ENCODE results near the gene WNT7A. TPM values are rescaled to one million over a fixed set of nuclear protein-coding genes. Genes with fewer than 3 reads are reported as not detected.

WNT7A gene
- total and polyA plus RNA-seq, 4 donors, result not detected

GRCh38 chr3:13902648-13903238 lies 22.9 kb upstream of the WNT7A start:
- no peak overlapping the region for H3K9ac ChIP-seq (ENCODE audit: low read depth in 1 of 2, low read length in 2 of 2)
- H3K27ac ChIP-seq (ENCODE audit: low read depth in 1 of 2, low read length in 2 of 2), result no peak overlapping the region
- H3K9me3 ChIP-seq (ENCODE audit: control insufficient read depth in 4 of 4, low read length in 3 of 4), result peaks cover 23 to 82% (median 51%) of the 10 kb centered on the region in 4 donors
- no peaks in the 10 kb centered on the region for H3K36me3 ChIP-seq (ENCODE audit: control insufficient read depth in 4 of 4, insufficient read depth in 3 of 4, low read depth in 1 of 4, low read length in 3 of 4)
- H3K4me1 ChIP-seq (ENCODE audit: control insufficient read depth in 4 of 4, insufficient read depth in 4 of 4, low read length in 3 of 4), result no peaks in the 10 kb centered on the region
- H3K27me3 ChIP-seq (ENCODE audit: control insufficient read depth in 4 of 4, insufficient read depth in 4 of 4, low read length in 3 of 4), result no peaks in the 10 kb centered on the region
- WGBS, result 57% methylated on average over 1 of the region's 1 CpG
- H3K4me3 ChIP-seq (ENCODE audit: low read depth in 1 of 3, low read length in 3 of 3), result no peak overlapping the region
- TF ChIP-seq JUND (IDR thresholded peaks at IDR 0.05), result no peak
- no peak for TF ChIP-seq RXRA (IDR thresholded peaks at IDR 0.05)
- TF ChIP-seq REST (IDR thresholded peaks at IDR 0.05), result no peak
- TF ChIP-seq NR2F2 (IDR thresholded peaks at IDR 0.05), result no peak
- TF ChIP-seq MAX (IDR thresholded peaks at IDR 0.05), result no peak
- no peak for TF ChIP-seq FOXA2 (IDR thresholded peaks at IDR 0.05)
- TF ChIP-seq RAD21 (IDR thresholded peaks at IDR 0.05), result no peak
- TF ChIP-seq HNF4A (conservative IDR thresholded peaks at IDR 0.05), result no peak
- no peak for DNase-seq (ENCODE audit: low spot score)

- Histone ChIP-seq H3K4me3 (ENCODE audit: low read depth in 1 of 3, low read length in 3 of 3) (peak overlapping the region in 2 of 3 donors; percentile 7 to 17), H3K36me3 (ENCODE audit: control insufficient read depth in 4 of 4, insufficient read depth in 3 of 4, low read depth in 1 of 4, low read length in 3 of 4) (no peaks in the 10 kb centered on the region), H3K27ac (ENCODE audit: low read depth in 1 of 2, low read length in 2 of 2) (no peak overlapping the region), H3K9me3 (ENCODE audit: control insufficient read depth in 4 of 4, low read length in 3 of 4) (peaks cover 22 to 82% (median 51%) of the 10 kb centered on the region in 4 donors), H3K4me1 (ENCODE audit: control insufficient read depth in 4 of 4, insufficient read depth in 4 of 4, low read length in 3 of 4) (no peaks in the 10 kb centered on the region), H3K27me3 (ENCODE audit: control insufficient read depth in 4 of 4, insufficient read depth in 4 of 4, low read length in 3 of 4) (no peaks in the 10 kb centered on the region), H3K9ac (ENCODE audit: low read depth in 1 of 2, low read length in 2 of 2) (no peak overlapping the region)
- DNase-seq (ENCODE audit: low spot score), result no peak
- WGBS, result 78% methylated on average over 1 of the region's 1 CpG
- TF ChIP-seq RXRA (IDR thresholded peaks at IDR 0.05), result no peak
Observed at GRCh38 chr3:13901935-13902584, 22.2 kb upstream of the WNT7A start.

GRCh38 chr3:13898346-13898745 lies 18.5 kb upstream of the WNT7A start:
- no peak for DNase-seq (ENCODE audit: low spot score)
- H3K9me3 ChIP-seq (ENCODE audit: control insufficient read depth in 4 of 4, low read length in 3 of 4), result peaks cover 11 to 45% (median 27%) of the 10 kb centered on the region in 4 donors
- 87% methylated on average over 3 of the region's 3 CpGs for WGBS
- H3K36me3 ChIP-seq (ENCODE audit: control insufficient read depth in 4 of 4, insufficient read depth in 3 of 4, low read depth in 1 of 4, low read length in 3 of 4), result no peaks in the 10 kb centered on the region
- H3K27me3 ChIP-seq (ENCODE audit: control insufficient read depth in 4 of 4, insufficient read depth in 4 of 4, low read length in 3 of 4), result no peaks in the 10 kb centered on the region
- H3K4me1 ChIP-seq (ENCODE audit: control insufficient read depth in 4 of 4, insufficient read depth in 4 of 4, low read length in 3 of 4), result peaks cover 6 to 12% (median 7%) of the 10 kb centered on the region in 4 donors
- H3K27ac ChIP-seq (ENCODE audit: low read depth in 1 of 2, low read length in 2 of 2), result no peak overlapping the region
- no peak overlapping the region for H3K9ac ChIP-seq (ENCODE audit: low read depth in 1 of 2, low read length in 2 of 2)
- peak overlapping the region in 1 of 3 donors; percentile 15 for H3K4me3 ChIP-seq (ENCODE audit: low read depth in 1 of 3, low read length in 3 of 3)
- TF ChIP-seq GABPA (IDR thresholded peaks at IDR 0.05 in 1 of 2, conservative IDR thresholded peaks at IDR 0.05 in 1 of 2) (no peak), SP1 (IDR thresholded peaks at IDR 0.05) (no peak), FOXA1 (IDR thresholded peaks at IDR 0.05) (no peak), HNF4A (conservative IDR thresholded peaks at IDR 0.05) (no peak), ZBTB33 (IDR thresholded peaks at IDR 0.05) (no peak), TAF1 (conservative IDR thresholded peaks at IDR 0.05) (no peak), CTCF (IDR thresholded peaks at IDR 0.05; ENCODE audit: low read depth, low read length, missing input control) (no peak), RXRA (IDR thresholded peaks at IDR 0.05) (no peak), HNF4G (IDR thresholded peaks at IDR 0.05) (no peak), ATF3 (IDR thresholded peaks at IDR 0.05) (no peak), RAD21 (IDR thresholded peaks at IDR 0.05) (no peak)

All from liver (tissue), 9 donors.